Hepatic stellate cell (primary cell): ENCODE results near the gene PSTK.
A peak's percentile ranks its signal among the peaks of the same experiment; 100 is the strongest.

Experiments used
- DNase-seq: peaks from one replicate; pipeline ENCODE4 v3.0.0; 2011; ENCODE audit warnings: low spot score

Gene PSTK

GRCh38 chr10:122992031-122992585 lies 11.9 kb downstream of the PSTK start:
- no peak for DNase-seq

- no peak for DNase-seq
Measured at GRCh38 chr10:122993797-122994336, 13.7 kb downstream of the PSTK start.

GRCh38 chr10:122995936-122996335 lies 15.7 kb downstream of the PSTK start:
- no peak for DNase-seq

- DNase-seq = no peak
Measured at GRCh38 chr10:122997864-122998263, 17.7 kb downstream of the PSTK start.

GRCh38 chr10:122998360-122998917 lies 18.2 kb downstream of the PSTK start:
- no peak for DNase-seq

- no peak for DNase-seq
Measured at GRCh38 chr10:122998934-122999333, 18.7 kb downstream of the PSTK start.

- no peak for DNase-seq
Measured at GRCh38 chr10:122999347-122999746, 19.1 kb downstream of the PSTK start.

GRCh38 chr10:123000155-123000554 lies 20.0 kb downstream of the PSTK start:
- no peak for DNase-seq

GRCh38 chr10:123001370-123001769 lies 21.2 kb downstream of the PSTK start:
- DNase-seq = no peak

GRCh38 chr10:123004298-123004697 lies 24.1 kb downstream of the PSTK start:
- no peak for DNase-seq

GRCh38 chr10:123007558-123008354 lies 27.6 kb downstream of the PSTK start:
- DNase-seq = peak; percentile 74

GRCh38 chr10:123008355-123009104 lies 28.3 kb downstream of the PSTK start, which contains the start of the genes ACADSB and IKZF5:
Gene ACADSB, plus strand, starts transcription at chr10:123009006. Its CDS starts 24 bp downstream, at chr10:123009030.
Gene IKZF5, minus strand, starts transcription at chr10:123008795. Its CDS starts 10,170 bp downstream, at chr10:122998625.
- DNase-seq = peak; percentile 99

- DNase-seq = peak; percentile 22
Measured at GRCh38 chr10:123009105-123009820, 29.1 kb downstream of the PSTK start.

- no peak for DNase-seq
Measured at GRCh38 chr10:123011987-123012386, 31.8 kb downstream of the PSTK start.

- DNase-seq = no peak
Measured at GRCh38 chr10:123013456-123014419, 33.5 kb downstream of the PSTK start.

- DNase-seq = no peak
Measured at GRCh38 chr10:123014772-123015171, 34.6 kb downstream of the PSTK start.

GRCh38 chr10:123016228-123016627 lies 36.0 kb downstream of the PSTK start:
- no peak for DNase-seq

GRCh38 chr10:123017421-123018165 lies 37.4 kb downstream of the PSTK start:
- DNase-seq = no peak

GRCh38 chr10:123018531-123018930 lies 38.3 kb downstream of the PSTK start:
- no peak for DNase-seq

GRCh38 chr10:123019264-123019663 lies 39.1 kb downstream of the PSTK start:
- no peak for DNase-seq
